ENCODE measurements around the gene DYNLT4. TPM values are rescaled to one million over a fixed set of nuclear protein-coding genes. Genes with fewer than 3 reads are reported as not detected.

Gene DYNLT4
- total RNA-seq, 1 donor from 2014 or later = 1.4 TPM

DNA sequence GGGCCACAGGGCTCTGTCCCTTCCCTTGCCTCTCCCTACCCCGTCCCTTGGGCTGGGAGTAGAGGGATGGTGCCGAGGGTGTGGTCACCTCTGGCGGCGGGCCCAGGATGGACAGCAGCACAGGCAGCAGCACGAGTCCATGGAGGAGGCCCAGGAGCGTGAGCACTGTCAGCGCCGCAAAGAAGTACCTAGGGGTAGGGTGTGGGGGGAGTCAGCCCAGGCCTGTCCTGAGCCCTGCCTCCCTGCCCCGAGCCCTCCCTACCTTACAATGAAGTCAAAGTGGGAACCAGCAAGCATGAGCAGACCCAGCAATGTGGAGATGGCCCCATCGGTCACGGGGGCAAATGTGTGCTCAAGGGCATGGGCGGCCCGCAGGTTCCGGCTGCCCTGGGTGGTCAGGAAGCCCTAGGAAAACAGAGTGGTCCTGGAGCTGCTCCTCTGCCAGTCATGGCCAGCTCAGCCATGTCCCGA is 15.9 kb upstream of the DYNLT4 start:
- TF ChIP-seq, protein P1, sequence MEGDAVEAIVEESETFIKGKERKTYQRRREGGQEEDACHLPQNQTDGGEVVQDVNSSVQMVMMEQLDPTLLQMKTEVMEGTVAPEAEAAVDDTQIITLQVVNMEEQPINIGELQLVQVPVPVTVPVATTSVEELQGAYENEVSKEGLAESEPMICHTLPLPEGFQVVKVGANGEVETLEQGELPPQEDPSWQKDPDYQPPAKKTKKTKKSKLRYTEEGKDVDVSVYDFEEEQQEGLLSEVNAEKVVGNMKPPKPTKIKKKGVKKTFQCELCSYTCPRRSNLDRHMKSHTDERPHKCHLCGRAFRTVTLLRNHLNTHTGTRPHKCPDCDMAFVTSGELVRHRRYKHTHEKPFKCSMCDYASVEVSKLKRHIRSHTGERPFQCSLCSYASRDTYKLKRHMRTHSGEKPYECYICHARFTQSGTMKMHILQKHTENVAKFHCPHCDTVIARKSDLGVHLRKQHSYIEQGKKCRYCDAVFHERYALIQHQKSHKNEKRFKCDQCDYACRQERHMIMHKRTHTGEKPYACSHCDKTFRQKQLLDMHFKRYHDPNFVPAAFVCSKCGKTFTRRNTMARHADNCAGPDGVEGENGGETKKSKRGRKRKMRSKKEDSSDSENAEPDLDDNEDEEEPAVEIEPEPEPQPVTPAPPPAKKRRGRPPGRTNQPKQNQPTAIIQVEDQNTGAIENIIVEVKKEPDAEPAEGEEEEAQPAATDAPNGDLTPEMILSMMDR (IDR thresholded peaks at IDR 0.05; ENCODE audit: unreplicated experiment) = no peak
- no peak for DNase-seq (ENCODE audit: low spot score)
- Mint-ChIP-seq H3K36me3 (ENCODE audit: low read depth, unreplicated experiment) (no peaks in the 10 kb centered on the region), H3K4me1 (ENCODE audit: unreplicated experiment) (peaks cover 15% of the 10 kb centered on the region), H3K9me3 (ENCODE audit: unreplicated experiment) (no peaks in the 10 kb centered on the region), H3K27me3 (ENCODE audit: unreplicated experiment) (peaks cover 10% of the 10 kb centered on the region), H3K27ac (ENCODE audit: unreplicated experiment) (no peak overlapping the region), H3K4me3 (ENCODE audit: unreplicated experiment) (no peak overlapping the region)

DNA sequence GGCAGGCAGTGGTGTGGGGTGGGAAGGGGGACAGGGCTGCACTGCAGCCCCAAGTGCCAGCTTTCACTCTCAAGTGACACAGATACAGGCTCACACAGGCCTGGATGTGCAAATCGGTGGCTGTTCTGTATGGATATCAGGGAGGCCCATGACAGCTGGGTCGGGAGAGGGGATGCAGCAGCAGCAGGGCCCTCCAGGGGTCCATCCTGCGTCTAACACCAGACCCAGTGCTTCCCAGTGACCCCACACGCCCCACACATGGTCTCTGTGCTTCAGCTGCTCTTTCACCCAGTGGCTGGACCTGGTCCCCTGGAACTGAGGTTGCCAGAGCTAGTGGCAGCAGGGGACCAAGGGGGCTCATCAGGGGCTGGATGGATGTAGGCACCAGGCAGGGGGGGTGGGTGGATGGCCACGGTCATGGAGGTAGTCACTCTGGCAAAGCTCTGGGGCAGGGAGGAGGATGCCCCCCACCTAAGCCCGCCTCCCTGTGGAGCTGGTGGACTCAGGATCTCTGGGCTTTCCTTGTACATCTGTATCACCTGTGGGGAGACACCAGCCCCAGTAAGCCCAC is 15.1 kb upstream of the DYNLT4 start:
- Mint-ChIP-seq H3K4me1 (ENCODE audit: unreplicated experiment) (peaks cover 16% of the 10 kb centered on the region), H3K27me3 (ENCODE audit: unreplicated experiment) (peaks cover 10% of the 10 kb centered on the region), H3K36me3 (ENCODE audit: low read depth, unreplicated experiment) (no peaks in the 10 kb centered on the region), H3K27ac (ENCODE audit: unreplicated experiment) (no peak overlapping the region), H3K9me3 (ENCODE audit: unreplicated experiment) (no peaks in the 10 kb centered on the region), H3K4me3 (ENCODE audit: unreplicated experiment) (no peak overlapping the region)
- TF ChIP-seq, protein P1 (IDR thresholded peaks at IDR 0.05; ENCODE audit: unreplicated experiment) = no peak
- no peak for DNase-seq (ENCODE audit: low spot score)

DNA sequence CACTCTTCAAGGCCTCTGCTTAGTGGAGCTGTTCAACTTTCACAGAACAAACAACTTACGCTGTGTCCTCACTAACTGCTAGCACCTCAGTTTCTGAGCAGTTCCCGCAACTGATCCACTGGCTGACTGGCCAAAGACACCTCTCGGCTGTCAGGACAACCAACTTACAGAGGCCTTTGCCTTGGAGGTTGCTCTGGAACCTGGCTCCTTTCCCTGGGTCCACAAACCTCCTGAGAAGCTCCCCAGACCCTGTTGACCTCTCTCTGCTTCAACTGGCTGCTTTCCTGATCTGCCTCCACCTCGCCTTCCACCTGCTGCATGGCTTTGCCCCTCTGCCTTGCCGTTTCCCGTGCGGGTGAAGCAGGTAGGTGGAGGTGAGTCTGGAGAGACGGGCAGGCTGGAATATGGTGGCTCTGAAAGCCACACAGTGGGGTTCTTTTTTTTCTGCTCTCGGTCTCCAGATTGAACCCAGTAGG is 14.1 kb upstream of the DYNLT4 start:
- no peaks in the 10 kb centered on the region for H3K9me3 Mint-ChIP-seq (ENCODE audit: unreplicated experiment)
- H3K4me1 Mint-ChIP-seq (ENCODE audit: unreplicated experiment) = peaks cover 15% of the 10 kb centered on the region
- H3K27ac Mint-ChIP-seq (ENCODE audit: unreplicated experiment) = peak overlapping the region; percentile 75
- no peaks in the 10 kb centered on the region for H3K36me3 Mint-ChIP-seq (ENCODE audit: low read depth, unreplicated experiment)
- H3K27me3 Mint-ChIP-seq (ENCODE audit: unreplicated experiment) = peaks cover 10% of the 10 kb centered on the region
- DNase-seq (ENCODE audit: low spot score) = no peak
- H3K4me3 Mint-ChIP-seq (ENCODE audit: unreplicated experiment) = peak overlapping the region; percentile 73
- TF ChIP-seq, protein P1 (IDR thresholded peaks at IDR 0.05; ENCODE audit: unreplicated experiment) = no peak

DNA sequence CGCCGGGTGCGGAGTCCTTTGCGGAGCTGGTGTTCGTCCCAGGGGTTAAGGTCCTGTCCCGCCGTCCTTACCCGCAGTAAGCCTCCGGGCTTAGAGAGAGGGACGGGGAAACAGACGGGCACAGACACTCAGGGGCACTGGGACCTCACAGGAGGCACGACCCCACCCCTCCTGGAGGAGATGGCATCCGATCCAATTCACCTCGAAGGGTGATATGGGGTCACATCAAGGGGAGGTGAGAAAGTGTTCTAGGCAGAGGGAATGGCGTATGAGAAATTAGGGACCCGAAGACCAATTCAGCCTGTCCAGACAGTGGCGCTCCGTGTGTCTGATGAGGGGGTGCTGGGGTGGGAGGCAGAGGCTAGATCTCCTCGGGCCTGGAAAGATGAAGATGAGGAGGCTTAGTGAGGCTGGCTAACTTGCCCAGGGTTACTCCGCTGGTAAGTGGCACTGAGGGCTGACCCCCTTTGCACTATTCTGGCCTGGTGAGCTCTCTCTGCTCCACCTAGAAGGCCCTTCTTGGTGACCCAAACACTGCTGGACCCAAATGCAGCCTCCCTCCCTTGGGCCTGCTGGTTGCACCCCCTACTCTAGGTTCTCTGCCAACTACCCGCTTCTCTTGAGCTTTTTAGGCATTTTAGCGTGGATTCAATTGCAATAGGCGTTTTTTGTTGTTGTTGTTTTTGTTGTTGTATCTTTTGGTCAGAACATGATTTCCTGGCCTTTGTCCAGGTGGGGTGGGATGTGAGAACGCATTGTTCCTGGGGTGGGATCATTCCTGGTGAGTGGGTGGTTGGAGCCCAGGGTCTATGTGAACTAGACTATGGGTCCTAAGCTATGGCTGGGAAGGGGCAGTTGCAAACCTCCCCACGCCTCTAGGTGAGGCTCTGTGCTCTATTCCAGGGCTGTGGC is 13.4 kb upstream of the DYNLT4 start:
- peaks cover 10% of the 10 kb centered on the region for H3K27me3 Mint-ChIP-seq (ENCODE audit: unreplicated experiment)
- no peaks in the 10 kb centered on the region for H3K9me3 Mint-ChIP-seq (ENCODE audit: unreplicated experiment)
- peaks cover 14% of the 10 kb centered on the region for H3K4me1 Mint-ChIP-seq (ENCODE audit: unreplicated experiment)
- peak overlapping the region; percentile 87 for H3K4me3 Mint-ChIP-seq (ENCODE audit: unreplicated experiment)
- peaks cover 1% of the 10 kb centered on the region for H3K36me3 Mint-ChIP-seq (ENCODE audit: low read depth, unreplicated experiment)
- H3K27ac Mint-ChIP-seq (ENCODE audit: unreplicated experiment) = peak overlapping the region; percentile 99
- DNase-seq (ENCODE audit: low spot score) = no peak
- TF ChIP-seq, protein P1 (IDR thresholded peaks at IDR 0.05; ENCODE audit: unreplicated experiment) = no peak

Measured in endothelial cell (in vitro differentiated cells).